MM.1S (cell line): ENCODE data around the gene LKAAEAR1.

ENCODE experiments used
- DNase-seq: peaks from one replicate; pipeline ENCODE4 v3.0.0-alpha.2; 2015
- H2AFZ ChIP-seq: fragments of 300-600 bp; sonication (generic); 2 replicates; pipeline ENCODE4 v1.6.0; 2016; ENCODE audit warnings: antibody characterized with exemption, low read length
- H3F3A ChIP-seq: fragments of 300-600 bp; sonication (generic); 2 replicates; pipeline ENCODE4 v1.6.1; 2016; ENCODE audit warnings: mild to moderate bottlenecking, antibody characterized with exemption, low read length, moderate library complexity, mixed read lengths; ENCODE audit not compliant: insufficient read depth
- H3K27ac ChIP-seq: fragments of 300-600 bp; sonication (generic); 2 replicates; pipeline ENCODE4 v1.5.1; 2016; ENCODE audit warnings: mild to moderate bottlenecking, low read length
- H3K27me3 ChIP-seq: fragments of 300-600 bp; sonication (generic); replicated peaks from 2 replicates; pipeline ENCODE4 v1.6.0; 2016; ENCODE audit warnings: low read length; ENCODE audit not compliant: insufficient read depth
- H3K36me3 ChIP-seq: fragments of 300-600 bp; sonication (generic); replicated peaks from 2 replicates; pipeline ENCODE4 v1.6.1; 2016; ENCODE audit warnings: mild to moderate bottlenecking, low read length, mixed read lengths; ENCODE audit not compliant: insufficient read depth
- H3K4me1 ChIP-seq: fragments of 300-600 bp; sonication (generic); 2 replicates; pipeline ENCODE4 v1.6.1; 2016; ENCODE audit warnings: low read length, mixed read lengths
- H3K4me2 ChIP-seq: fragments of 300-600 bp; sonication (generic); 2 replicates; pipeline ENCODE4 v1.6.0; 2016; ENCODE audit warnings: low read depth, low read length
- H3K4me3 ChIP-seq: fragments of 300-600 bp; sonication (generic); 2 replicates; pipeline ENCODE4 v1.5.1; 2016; ENCODE audit warnings: low read length, mixed read lengths
- H3K79me2 ChIP-seq: fragments of 300-600 bp; sonication (generic); 2 replicates; pipeline ENCODE4 v1.6.1; 2016; ENCODE audit warnings: mixed run types, low read length, mixed read lengths
- H3K9ac ChIP-seq: fragments of 300-600 bp; sonication (generic); 2 replicates; pipeline ENCODE4 v1.6.1; 2016; ENCODE audit warnings: low read length, mixed read lengths
- H3K9me2 ChIP-seq: fragments of 300-600 bp; sonication (generic); replicated peaks from 2 replicates; pipeline ENCODE4 v1.6.1; 2016; ENCODE audit warnings: mild to moderate bottlenecking, low read length, mixed read lengths; ENCODE audit not compliant: insufficient read depth
- H3K9me3 ChIP-seq: fragments of 300-600 bp; sonication (generic); replicated peaks from 2 replicates; pipeline ENCODE4 v1.6.1; 2016; ENCODE audit warnings: mild to moderate bottlenecking, low read length, mixed read lengths; ENCODE audit not compliant: insufficient read depth
- H4K20me1 ChIP-seq: fragments of 300-600 bp; sonication (generic); 2 replicates; pipeline ENCODE4 v1.6.1; 2016; ENCODE audit warnings: mild to moderate bottlenecking, low read length, moderate library complexity, mixed read lengths; ENCODE audit not compliant: insufficient read depth
- EZH2 ChIP-seq: fragments of 300-600 bp; sonication (generic); optimal IDR thresholded peaks from 2 replicates; pipeline ENCODE3; 2017; ENCODE audit warnings: low read depth, mild to moderate bottlenecking, antibody characterized with exemption, low read length, mixed read lengths
- EZH2phosphoT487 ChIP-seq: fragments of 300-600 bp; sonication (generic); IDR thresholded peaks from 2 replicates; pipeline ENCODE4 v1.6.1; 2018; ENCODE audit warnings: antibody characterized with exemption, low read length
- TF ChIP-seq, protein P1 (sequence below): fragments of 300-600 bp; sonication (generic); IDR thresholded peaks from 2 replicates; pipeline ENCODE4 v1.5.1; 2016; ENCODE audit warnings: antibody characterized with exemption, low read length, mixed read lengths

LKAAEAR1 gene

DNA sequence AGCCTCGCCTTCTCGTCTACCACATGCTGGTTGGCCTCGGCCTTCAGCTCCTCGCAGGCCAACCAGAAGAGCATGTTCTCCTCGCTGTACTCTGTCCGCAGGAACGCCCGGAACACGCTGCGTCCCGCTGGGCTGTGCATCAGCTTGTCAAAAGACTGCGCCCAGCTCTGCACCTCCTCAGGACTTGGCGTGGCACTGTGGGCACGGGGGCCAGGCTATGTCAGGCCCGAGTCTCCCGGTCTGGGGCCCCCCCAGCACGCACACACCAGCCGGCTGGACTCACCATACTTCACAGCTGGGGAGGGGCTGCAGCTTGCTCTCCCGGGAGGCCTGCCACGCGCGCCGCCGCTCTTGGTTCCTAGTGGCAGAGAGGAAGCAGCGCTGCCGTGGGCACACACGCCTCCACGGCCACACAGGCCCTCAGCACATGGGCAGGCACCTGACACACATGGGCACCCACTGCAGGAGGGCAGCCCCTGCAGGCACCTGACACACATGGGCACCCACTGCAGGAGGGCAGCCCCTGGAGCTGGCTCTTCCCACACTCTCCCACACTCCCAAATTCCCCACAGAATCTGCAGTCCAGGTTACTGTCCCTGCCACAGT lies 9.9 kb downstream of the LKAAEAR1 start:
- TF ChIP-seq EZH2phosphoT487 (no peak), EZH2 (no peak)
- TF ChIP-seq, protein P1, sequence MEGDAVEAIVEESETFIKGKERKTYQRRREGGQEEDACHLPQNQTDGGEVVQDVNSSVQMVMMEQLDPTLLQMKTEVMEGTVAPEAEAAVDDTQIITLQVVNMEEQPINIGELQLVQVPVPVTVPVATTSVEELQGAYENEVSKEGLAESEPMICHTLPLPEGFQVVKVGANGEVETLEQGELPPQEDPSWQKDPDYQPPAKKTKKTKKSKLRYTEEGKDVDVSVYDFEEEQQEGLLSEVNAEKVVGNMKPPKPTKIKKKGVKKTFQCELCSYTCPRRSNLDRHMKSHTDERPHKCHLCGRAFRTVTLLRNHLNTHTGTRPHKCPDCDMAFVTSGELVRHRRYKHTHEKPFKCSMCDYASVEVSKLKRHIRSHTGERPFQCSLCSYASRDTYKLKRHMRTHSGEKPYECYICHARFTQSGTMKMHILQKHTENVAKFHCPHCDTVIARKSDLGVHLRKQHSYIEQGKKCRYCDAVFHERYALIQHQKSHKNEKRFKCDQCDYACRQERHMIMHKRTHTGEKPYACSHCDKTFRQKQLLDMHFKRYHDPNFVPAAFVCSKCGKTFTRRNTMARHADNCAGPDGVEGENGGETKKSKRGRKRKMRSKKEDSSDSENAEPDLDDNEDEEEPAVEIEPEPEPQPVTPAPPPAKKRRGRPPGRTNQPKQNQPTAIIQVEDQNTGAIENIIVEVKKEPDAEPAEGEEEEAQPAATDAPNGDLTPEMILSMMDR = no peak
- no peaks in the 10 kb centered on the region for H3K36me3 ChIP-seq
- DNase-seq = no peak

DNA sequence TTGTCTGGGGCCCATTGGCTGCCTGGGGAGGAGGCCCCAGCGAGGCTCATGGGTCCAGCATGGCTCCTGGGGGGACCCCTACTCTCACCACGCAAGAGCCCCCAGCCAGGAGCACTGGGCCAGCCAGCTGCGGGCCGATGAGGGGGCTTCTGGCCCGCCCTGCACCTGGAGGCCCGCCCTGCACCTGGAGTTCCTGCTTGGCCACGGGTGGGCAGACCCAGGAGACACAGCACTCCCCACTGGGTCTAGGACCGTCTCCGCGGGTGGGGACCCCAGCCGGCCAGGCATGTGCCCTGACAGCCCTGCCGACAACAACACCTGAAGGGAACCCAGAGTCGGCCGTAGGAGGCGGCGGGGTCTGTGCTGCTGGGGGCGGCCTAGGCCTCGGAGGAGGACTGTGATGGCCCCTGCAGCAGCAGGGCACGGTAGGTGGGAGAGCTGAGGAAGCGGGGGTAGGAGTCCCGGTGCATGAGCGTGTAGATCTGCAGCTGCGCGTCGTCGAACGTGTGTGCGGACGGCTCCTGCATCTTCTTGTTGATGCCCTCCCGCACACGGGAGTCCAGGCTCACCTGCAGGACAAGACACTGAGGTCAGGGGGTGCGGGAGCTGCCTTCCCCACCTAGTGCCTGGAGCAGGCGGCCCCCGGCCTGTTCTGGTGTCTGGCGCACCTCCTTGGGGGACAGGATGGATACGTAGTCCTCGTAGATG lies 10.6 kb downstream of the LKAAEAR1 start:
- no peak overlapping the region for H3K27ac ChIP-seq
- no peaks in the 10 kb centered on the region for H3K27me3 ChIP-seq
- no peak for TF ChIP-seq EZH2phosphoT487
- TF ChIP-seq, protein P1 = no peak
- TF ChIP-seq EZH2 = no peak
- H3K9me2 ChIP-seq = no peaks in the 10 kb centered on the region
- H3K79me2 ChIP-seq = no peaks in the 10 kb centered on the region
- no peak overlapping the region for H2AFZ ChIP-seq
- H3F3A ChIP-seq = peaks cover 7% of the 10 kb centered on the region; the same call in 1 of the 2 replicates
- no peak overlapping the region for H3K4me2 ChIP-seq
- no peak overlapping the region for H3K4me3 ChIP-seq
- no peak overlapping the region for H3K9ac ChIP-seq
- no peaks in the 10 kb centered on the region for H3K36me3 ChIP-seq
- H3K9me3 ChIP-seq = no peaks in the 10 kb centered on the region
- no peak for DNase-seq
- no peaks in the 10 kb centered on the region for H4K20me1 ChIP-seq
- H3K4me1 ChIP-seq = peaks cover 11% of the 10 kb centered on the region

More for the DNA sequence above, 9.9 kb downstream of the LKAAEAR1 start:
- Histone ChIP-seq H3K9ac (no peak overlapping the region), H3F3A (peaks cover 14% of the 10 kb centered on the region), H3K9me3 (no peaks in the 10 kb centered on the region), H3K4me3 (no peak overlapping the region), H3K4me2 (no peak overlapping the region), H3K9me2 (no peaks in the 10 kb centered on the region), H3K4me1 (peaks cover 13% of the 10 kb centered on the region), H3K27ac (no peak overlapping the region), H2AFZ (no peak overlapping the region), H3K79me2 (no peaks in the 10 kb centered on the region), H4K20me1 (no peaks in the 10 kb centered on the region), H3K27me3 (no peaks in the 10 kb centered on the region)

DNA sequence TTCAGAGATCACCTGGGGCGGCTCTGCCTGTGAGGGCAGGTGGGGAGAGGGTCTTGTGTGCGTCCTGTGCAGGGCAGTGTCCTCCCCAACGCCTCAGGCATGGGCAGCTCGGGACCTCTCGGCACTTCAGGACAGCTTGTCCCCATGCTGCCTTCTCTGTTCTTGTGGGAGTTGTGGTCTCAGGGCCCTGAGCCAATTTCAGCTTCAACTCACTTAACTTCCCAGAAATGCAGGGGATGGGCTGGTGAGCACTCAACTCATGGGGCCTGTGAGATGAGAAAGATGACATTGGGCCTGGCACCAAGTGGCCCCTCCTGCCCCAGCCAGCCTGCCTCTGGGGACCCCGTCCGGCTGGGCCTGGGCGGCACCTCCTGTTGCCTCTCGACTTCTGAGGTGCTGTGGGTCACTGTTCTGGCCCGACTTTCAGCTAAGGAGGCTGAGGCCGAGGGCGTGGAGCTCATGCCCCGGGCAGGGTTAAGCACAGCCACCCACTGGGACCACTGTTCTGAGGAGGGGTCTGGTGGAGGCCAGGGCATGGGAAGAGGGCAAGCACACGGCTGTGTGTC lies 11.6 kb downstream of the LKAAEAR1 start:
- Histone ChIP-seq H3K79me2 (no peaks in the 10 kb centered on the region), H3K4me1 (peaks cover under 1% of the 10 kb centered on the region; the same call in 1 of the 2 replicates), H2AFZ (no peak overlapping the region), H3K27ac (no peak overlapping the region), H4K20me1 (no peaks in the 10 kb centered on the region), H3K9ac (no peak overlapping the region), H3K36me3 (no peaks in the 10 kb centered on the region), H3K4me3 (no peak overlapping the region), H3K4me2 (no peak overlapping the region), H3F3A (no peaks in the 10 kb centered on the region), H3K9me3 (no peaks in the 10 kb centered on the region), H3K27me3 (no peaks in the 10 kb centered on the region), H3K9me2 (no peaks in the 10 kb centered on the region)
- no peak for TF ChIP-seq EZH2phosphoT487
- TF ChIP-seq EZH2 = no peak
- TF ChIP-seq, protein P1 = no peak
- DNase-seq = no peak
